22Rv1 (cell line): Measurements from ENCODE around the gene NOL4L.

Experiments used
- ZFX ChIP-seq: fragments of 450-650 bp; IDR thresholded peaks from 2 replicates; pipeline ENCODE4 v1.6.1; 2017; ENCODE audit warnings: antibody characterized with exemption, borderline replicate concordance
- TF ChIP-seq, protein P1 (sequence below): fragments of 450-650 bp; IDR thresholded peaks from 2 replicates; pipeline ENCODE4 v1.5.1; 2017; ENCODE audit warnings: mild to moderate bottlenecking

DNA sequence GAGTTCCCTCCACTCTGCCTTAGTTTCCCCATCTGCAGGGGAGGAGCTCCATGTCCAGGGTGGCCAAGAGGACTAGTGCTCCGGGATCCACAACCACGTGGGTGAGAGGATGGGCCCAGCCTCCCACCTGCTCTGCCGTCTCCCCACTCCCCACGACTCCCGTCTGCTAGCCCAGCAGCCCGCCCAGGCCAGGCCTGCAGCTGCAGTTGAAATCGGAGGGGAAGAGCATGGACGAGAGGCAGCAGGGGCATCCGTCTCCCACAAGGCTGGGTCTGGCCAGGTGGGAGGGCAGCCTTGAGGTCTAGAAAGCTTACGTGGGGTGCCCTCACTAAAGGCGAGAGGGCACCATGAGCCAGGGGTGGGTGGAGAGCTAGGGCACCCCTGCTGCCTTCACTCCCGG, 8.6 kb downstream of the NOL4L start:
- TF ChIP-seq, protein P1, sequence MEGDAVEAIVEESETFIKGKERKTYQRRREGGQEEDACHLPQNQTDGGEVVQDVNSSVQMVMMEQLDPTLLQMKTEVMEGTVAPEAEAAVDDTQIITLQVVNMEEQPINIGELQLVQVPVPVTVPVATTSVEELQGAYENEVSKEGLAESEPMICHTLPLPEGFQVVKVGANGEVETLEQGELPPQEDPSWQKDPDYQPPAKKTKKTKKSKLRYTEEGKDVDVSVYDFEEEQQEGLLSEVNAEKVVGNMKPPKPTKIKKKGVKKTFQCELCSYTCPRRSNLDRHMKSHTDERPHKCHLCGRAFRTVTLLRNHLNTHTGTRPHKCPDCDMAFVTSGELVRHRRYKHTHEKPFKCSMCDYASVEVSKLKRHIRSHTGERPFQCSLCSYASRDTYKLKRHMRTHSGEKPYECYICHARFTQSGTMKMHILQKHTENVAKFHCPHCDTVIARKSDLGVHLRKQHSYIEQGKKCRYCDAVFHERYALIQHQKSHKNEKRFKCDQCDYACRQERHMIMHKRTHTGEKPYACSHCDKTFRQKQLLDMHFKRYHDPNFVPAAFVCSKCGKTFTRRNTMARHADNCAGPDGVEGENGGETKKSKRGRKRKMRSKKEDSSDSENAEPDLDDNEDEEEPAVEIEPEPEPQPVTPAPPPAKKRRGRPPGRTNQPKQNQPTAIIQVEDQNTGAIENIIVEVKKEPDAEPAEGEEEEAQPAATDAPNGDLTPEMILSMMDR, result no peak
- TF ChIP-seq ZFX, result no peak
